ENCODE data around the gene NAA30.

NAA30 gene

DNA sequence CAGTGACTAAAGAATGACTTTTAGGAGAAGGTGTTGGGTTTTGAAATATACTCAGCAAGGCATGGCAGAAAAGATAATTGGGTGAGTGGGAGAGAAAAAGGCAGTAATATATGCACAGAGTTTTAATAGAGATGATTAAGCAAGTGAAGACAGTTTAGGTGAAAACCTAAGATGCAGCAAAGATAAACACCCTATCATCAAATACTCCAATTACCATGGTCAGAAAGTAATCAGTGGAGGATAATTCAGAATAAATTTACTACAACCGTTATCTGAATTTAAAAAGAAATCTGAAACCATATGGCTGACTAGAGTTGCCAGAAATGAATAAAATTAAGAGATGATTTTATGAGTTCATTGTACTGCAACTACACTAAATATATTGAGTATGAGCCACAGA is 26.8 kb downstream of the NAA30 start:
- H3K9me3 ChIP-seq = no peaks in the 10 kb centered on the region
- DNase-seq = no peak
- H3K4me3 ChIP-seq (ENCODE audit: low read depth, low read length) = no peak overlapping the region
- no peaks in the 10 kb centered on the region for H3K36me3 ChIP-seq
- no peak for TF ChIP-seq CTCF (IDR thresholded peaks at IDR 0.05; ENCODE audit: low read depth, low read length)
- no peaks in the 10 kb centered on the region; the same call in 1 of the 2 replicates for H3K27me3 ChIP-seq
- no peaks in the 10 kb centered on the region for H3K4me1 ChIP-seq

GRCh38 chr14:57418999-57419398 is 28.6 kb downstream of the NAA30 start:
- Histone ChIP-seq H3K4me1 (no peaks in the 10 kb centered on the region), H3K27me3 (no peaks in the 10 kb centered on the region; the same call in 1 of the 2 replicates), H3K36me3 (no peaks in the 10 kb centered on the region), H3K4me3 (ENCODE audit: low read depth, low read length) (no peak overlapping the region), H3K9me3 (no peaks in the 10 kb centered on the region)
- DNase-seq = no peak
- no peak for TF ChIP-seq CTCF (IDR thresholded peaks at IDR 0.05; ENCODE audit: low read depth, low read length)

DNA sequence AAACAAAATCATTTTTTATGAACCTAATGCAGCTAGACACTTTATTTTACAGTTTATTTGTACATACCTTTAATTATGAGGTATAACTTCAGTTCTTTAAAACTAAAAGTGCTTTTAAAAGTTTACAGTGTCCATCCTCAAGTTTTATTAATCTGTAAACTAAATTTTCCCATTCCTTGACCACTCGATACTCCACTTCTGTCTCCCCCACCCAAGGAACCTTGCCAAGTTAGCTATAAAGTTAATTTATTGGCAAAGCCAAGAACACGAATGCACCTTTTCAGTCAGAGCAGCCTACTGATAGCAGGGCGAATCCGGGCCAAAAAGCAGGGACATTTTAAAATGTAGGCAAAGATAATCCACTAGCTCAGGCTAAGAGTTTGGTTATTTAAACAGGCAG is 29.6 kb downstream of the NAA30 start:
- DNase-seq = no peak
- no peaks in the 10 kb centered on the region for H3K9me3 ChIP-seq
- no peaks in the 10 kb centered on the region for H3K36me3 ChIP-seq
- no peaks in the 10 kb centered on the region for H3K4me1 ChIP-seq
- no peaks in the 10 kb centered on the region; the same call in 1 of the 2 replicates for H3K27me3 ChIP-seq
- no peak for TF ChIP-seq CTCF (IDR thresholded peaks at IDR 0.05; ENCODE audit: low read depth, low read length)
- no peak overlapping the region for H3K4me3 ChIP-seq (ENCODE audit: low read depth, low read length)

DNA sequence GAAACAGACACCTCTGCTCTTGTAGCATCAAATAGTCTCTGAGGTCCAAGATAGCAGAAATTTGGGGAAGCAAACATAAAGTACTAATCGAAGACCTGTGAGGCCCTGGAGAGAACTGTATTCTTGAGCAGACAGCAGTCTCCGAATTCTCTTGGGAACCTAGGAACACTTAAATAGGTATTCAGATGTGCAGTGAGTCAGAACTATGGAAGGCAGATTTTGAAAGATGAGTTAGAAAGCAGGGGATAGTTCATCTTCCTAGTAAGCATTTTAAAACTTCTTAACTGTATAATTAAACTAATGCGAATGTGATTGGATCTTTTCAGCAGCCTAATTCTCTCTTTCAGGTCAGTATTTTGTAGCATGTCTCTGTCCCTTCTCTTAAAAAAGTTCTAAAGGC is 30.6 kb downstream of the NAA30 start:
- no peak for TF ChIP-seq CTCF (IDR thresholded peaks at IDR 0.05; ENCODE audit: low read depth, low read length)
- no peaks in the 10 kb centered on the region; the same call in 1 of the 2 replicates for H3K27me3 ChIP-seq
- no peak for DNase-seq

GRCh38 chr14:57435923-57436322 is 45.5 kb downstream of the NAA30 start:
- no peaks in the 10 kb centered on the region for H3K36me3 ChIP-seq
- H3K4me1 ChIP-seq = no peaks in the 10 kb centered on the region
- no peak overlapping the region for H3K4me3 ChIP-seq (ENCODE audit: low read depth, low read length)
- DNase-seq = no peak
- no peaks in the 10 kb centered on the region for H3K9me3 ChIP-seq
- no peak for TF ChIP-seq CTCF (IDR thresholded peaks at IDR 0.05; ENCODE audit: low read depth, low read length)
- H3K27me3 ChIP-seq = no peaks in the 10 kb centered on the region

More for the DNA sequence above, 30.6 kb downstream of the NAA30 start:
- H3K36me3 ChIP-seq = no peaks in the 10 kb centered on the region
- H3K4me1 ChIP-seq = no peaks in the 10 kb centered on the region
- H3K4me3 ChIP-seq (ENCODE audit: low read depth, low read length) = no peak overlapping the region
- no peaks in the 10 kb centered on the region for H3K9me3 ChIP-seq

GRCh38 chr14:57461777-57462320 is 71.5 kb downstream of the NAA30 start:
- no peak for DNase-seq
- H3K27me3 ChIP-seq = no peaks in the 10 kb centered on the region
- no peaks in the 10 kb centered on the region for H3K9me3 ChIP-seq
- no peak for TF ChIP-seq CTCF (IDR thresholded peaks at IDR 0.05; ENCODE audit: low read depth, low read length)
- no peaks in the 10 kb centered on the region for H3K36me3 ChIP-seq
- H3K4me3 ChIP-seq (ENCODE audit: low read depth, low read length) = no peak overlapping the region
- H3K4me1 ChIP-seq = no peaks in the 10 kb centered on the region
